H4 (cell line): ENCODE data around the gene DCAF6. TPM values are rescaled to one million over a fixed set of nuclear protein-coding genes. Genes with fewer than 3 reads are reported as not detected.
A peak's percentile ranks its signal among the peaks of the same experiment; 100 is the strongest.

ENCODE experiments used
- DNase-seq: peaks from one replicate; pipeline ENCODE4 v3.0.0-alpha.2; 2015; ENCODE audit warnings: low spot score
- total RNA-seq: library from RNA; depleted of rRNA; stranded (reverse); fragments of >200 nt; shearing (Covaris generic); gene quantifications from 2 replicates; pipeline ENCODE4 v1.2.3, GENCODE V29; 2014; rRNA removed

The DCAF6 gene
- total RNA-seq, 1 experiment from 2014 or later: 27.0 TPM

GRCh38 chr1:168106274-168106673, 169.8 kb downstream of the DCAF6 start:
- no peak for DNase-seq

- no peak for DNase-seq
These were observed 174.5 kb downstream of the DCAF6 start for GRCh38 chr1:168110896-168111545.

GRCh38 chr1:168112673-168113305, 176.3 kb downstream of the DCAF6 start:
- DNase-seq: peak; percentile 71

GRCh38 chr1:168114845-168115244, 178.4 kb downstream of the DCAF6 start:
- no peak for DNase-seq

DNA sequence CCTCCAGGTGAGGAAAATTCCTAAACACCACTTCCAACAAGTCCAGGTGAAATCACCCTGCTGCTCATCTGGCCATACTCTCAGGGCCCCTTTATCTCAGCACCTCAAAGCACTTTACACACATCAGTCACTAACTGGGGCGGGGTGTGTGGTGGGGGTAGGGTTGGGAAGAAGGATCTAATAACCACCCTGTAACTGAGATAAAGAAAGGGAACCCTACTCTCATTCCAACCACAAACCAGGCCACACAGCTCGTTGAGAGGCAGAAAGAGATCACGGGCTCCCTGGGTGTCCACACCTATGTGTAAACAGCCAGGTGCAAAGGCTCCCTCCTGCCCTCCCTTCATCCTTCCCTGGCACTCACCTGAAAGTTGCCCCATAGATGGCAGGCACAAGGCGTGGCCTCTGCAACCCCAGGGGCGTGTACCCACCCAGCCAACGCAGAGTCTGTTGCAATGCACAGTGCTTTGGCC, 179.9 kb downstream of the DCAF6 start:
- no peak for DNase-seq

DNA sequence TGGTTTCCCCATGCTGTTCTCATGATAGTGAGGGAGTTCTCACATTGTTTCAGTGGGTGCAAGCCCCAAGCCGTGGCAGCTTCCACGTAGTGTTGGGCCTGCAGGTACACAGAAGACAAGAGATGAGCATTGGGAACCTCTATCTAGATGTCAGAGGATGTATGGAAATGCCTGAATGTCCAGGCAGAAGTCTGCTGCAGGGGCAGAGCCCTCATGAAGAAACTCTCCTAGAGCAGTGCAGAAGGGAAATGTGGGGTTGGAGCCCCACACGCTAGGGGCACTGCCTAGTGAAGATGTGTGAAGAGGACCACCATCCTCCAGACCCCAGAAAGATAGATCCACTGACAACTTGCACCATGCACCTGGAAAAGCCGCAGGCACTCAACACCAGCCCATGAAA, 183.3 kb downstream of the DCAF6 start:
- no peak for DNase-seq

DNA sequence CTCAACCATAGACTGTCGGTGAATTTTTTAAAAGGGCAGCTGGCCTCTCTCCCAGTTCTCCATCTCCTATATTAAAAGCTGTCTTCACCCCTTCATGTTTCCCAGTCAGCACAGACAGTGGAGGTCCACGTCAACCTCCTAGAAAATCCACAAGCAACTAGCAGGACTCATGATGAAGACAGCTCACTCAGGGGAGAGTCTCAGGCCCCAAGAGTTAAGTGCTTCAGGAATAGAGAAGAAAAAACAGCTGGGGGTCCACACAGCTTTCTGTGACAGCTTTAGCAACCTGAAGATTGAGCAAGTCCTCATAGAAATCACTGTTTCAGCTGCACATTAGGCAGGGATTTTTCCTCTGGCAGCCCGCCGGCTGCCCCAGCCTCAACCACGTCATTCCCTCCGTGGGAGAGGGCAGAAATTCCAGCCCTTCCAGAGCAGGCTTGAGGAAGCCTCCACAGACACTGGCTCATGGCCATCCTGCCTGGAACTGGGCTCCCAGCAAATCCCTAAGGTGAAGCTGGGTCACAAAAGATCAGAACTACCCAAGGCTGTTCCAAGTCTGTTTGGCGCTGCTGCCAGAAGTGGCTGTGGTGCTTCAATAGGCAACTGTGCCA, 185.0 kb downstream of the DCAF6 start:
- DNase-seq: no peak

GRCh38 chr1:168125051-168125450, 188.6 kb downstream of the DCAF6 start:
- no peak for DNase-seq

Other genes with a start within 250 kb of the DCAF6 start
- gene MPZL1, start 214.7 kb upstream of the DCAF6 start, total RNA-seq: 59.2 and 76.5 TPM in 2 replicates
- 0.02 TPM in 1 of 2 replicates, not detected in the other for gene ADCY10, start 22.5 kb upstream of the DCAF6 start, total RNA-seq
- 52.2 and 78.9 TPM in 2 replicates for gene MPC2, start 389 bp downstream of the DCAF6 start, total RNA-seq
- 5.8 and 7.0 TPM in 2 replicates for gene GPR161, start 200.2 kb downstream of the DCAF6 start, total RNA-seq
- 48.2 and 49.1 TPM in 2 replicates for gene TIPRL, start 242.3 kb downstream of the DCAF6 start, total RNA-seq